ENCODE measurements around the gene IGSF21.

The IGSF21 gene

DNA sequence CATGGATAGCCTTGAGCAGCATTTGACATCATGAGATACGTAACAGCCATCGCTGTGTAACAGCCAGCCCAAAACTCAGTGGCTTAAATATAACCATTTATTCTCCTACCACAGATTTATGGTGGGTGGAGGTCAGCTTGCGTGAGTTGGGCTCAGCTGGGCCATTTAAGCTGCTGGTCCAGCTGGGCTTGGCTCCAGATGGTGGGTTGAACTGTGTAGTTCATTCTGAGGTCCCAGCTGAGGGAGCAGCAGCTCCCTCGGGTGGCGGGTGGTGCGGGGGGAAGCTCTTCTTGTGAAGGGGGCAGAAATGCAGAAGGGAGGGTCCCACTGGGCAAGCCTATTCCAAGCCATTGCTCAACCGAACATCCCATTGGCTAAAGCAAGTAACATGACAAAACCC is 75.9 kb downstream of the IGSF21 start:
- no peak for DNase-seq

DNA sequence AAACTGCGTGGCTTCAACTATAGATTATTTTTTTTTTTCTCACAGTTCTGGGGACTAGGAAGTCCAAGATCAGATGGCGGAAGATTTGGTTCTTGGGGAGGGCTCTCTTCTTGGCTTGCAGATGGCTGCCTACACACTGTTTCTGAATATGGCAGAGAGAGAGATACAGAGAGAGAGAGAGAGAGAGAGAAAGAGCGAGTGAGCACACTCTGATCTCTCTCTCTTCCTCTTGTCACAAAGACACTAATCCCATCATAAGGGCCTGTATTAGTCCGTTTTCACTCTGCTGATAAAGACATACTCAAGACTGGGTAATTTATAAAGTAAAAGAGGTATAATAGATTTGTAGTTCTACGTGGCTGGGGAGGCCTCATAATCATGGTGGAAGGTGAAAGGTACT is 79.5 kb downstream of the IGSF21 start:
- no peak for DNase-seq

DNA sequence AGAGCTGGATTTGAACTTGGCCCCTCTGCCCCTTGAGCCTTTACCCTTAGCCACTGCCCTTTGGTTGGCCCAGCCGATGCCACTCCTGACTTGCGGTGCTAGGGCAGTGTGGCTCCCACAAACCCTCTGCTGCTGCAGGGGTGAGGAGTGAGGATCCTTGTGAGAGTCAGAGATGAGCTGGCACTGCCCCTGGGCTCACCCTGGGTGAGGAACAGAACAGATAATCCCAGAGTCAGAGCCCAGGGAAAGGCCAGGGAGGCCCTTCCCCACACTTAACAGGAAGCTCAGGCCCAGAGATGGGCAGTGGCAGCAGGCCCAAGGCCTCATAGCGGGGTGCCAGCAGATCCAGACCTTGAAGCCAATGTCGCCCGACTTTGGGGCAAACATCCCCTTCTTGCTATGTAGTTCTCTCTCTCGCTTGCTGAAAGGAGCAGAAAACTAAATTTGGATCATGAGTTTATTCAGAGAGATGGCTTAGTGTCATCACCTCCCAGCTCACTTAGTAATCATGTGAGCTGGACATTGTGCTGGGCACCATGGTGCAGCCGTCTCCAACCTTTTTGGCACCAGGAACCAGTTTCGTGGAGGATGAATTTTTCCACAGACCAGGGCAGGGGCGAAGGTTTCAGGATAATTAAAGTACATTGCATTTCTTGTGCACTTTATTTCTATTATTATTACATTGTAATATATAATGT is 81.4 kb downstream of the IGSF21 start:
- no peak for DNase-seq

DNA sequence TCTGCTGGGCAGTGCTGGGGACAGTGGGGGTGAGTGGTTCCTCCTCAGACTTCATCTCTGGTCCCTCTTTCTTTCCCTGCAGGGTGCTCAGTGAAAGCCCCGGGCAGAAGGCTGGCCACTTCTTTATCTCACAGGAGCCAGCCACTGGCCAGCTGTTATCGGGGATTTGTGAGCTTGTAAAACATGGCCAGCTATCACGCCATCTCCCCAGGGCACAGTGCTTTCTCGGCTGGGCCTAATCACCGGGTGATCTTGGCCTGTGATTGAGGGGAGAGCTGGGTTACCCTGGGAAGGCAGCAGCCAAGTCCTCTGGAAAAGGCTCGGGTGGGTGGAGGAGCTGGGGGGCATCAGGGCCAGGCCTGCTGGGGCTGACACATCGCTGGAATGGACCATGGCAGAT is 83.0 kb downstream of the IGSF21 start:
- no peak for DNase-seq

DNA sequence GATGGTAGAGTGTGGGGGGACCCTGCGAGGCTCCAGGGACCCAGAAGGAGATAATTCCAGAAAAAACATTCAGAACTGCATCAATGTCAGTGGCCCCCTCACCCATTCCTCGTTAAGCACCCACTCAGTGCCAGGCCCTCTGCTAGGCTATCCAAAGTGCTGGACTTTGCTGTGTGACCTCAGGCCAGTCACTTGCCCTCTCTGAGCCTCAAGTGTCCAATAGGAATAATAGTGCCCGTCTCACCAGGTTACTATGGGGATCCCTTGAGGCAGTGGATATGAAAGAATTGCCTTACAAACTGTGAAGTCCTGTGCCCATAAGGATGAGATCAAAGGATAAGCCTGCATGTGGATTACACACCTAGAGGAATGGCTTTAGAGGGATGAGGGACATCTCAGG is 83.4 kb downstream of the IGSF21 start:
- DNase-seq = no peak

DNA sequence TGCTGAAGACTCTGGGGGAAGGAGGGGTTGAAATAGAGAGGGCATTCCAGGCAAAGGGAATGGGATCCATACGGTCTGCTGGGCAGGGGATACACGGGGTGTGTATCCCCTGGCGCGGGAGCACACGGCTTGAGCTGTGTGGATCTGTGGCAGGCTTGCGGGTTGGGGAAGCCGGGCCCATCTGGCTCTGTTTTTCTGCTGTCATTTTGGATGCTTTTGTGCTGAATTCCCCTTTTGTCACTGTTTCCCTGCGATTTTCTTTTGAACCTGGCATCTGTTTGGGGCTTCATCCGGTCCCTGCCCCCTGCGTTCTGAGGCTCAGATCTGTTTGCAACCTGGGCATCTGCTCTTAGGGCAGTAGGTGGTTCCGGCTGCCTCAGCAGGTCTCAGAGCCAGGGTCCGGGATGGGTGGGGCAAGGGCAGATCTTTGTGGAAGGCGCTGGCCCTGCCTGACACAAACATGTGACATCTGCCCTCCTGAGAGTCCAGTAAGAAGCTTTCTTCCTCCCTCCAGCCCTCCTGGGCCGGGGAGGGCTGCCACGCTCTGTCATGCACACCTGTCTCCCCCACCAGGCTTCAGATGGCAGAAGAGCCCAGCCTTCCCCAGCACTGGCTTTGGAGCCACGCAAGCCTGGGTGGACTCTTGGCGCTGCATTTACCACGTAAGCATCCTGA is 84.0 kb downstream of the IGSF21 start:
- no peak for DNase-seq

DNA sequence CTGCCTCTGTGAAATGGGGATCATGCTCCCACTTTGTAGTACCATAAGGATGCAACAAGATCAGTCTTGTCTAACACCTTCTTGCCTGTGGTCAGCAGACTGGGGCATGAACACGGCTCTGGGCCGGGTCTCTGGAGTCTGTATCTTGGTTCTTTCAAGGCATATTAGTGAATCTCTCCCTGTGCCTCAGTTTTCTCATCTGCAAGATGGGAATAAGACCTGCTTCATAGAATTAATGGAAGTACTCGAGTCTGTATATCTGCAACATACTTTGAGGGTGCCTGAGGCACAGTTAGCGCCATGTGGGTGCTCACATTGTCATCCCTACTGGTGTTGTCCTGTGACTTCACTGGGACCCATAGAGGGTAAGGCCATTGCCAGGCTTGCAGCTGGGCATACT is 84.6 kb downstream of the IGSF21 start:
- DNase-seq = no peak

DNA sequence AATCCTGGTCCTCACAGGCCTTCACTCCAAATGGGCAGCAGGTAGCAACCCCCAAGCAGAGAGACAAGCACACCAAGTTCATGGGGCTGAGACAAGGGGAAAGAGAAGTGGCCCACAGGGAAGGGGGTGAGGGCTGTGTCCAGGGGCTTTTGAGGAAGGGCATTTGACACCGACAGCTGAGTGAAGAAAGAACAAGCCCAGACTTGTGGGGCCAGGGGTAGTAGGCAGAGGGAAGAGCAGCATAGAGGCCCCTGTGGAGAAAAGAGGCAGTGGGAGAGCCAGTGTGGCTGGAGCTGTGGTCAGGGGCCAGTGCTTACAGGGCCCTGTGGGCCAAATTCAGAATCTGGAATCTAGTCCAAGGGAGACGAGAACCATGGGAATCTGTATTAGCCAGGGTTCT is 85.4 kb downstream of the IGSF21 start:
- no peak for DNase-seq

DNA sequence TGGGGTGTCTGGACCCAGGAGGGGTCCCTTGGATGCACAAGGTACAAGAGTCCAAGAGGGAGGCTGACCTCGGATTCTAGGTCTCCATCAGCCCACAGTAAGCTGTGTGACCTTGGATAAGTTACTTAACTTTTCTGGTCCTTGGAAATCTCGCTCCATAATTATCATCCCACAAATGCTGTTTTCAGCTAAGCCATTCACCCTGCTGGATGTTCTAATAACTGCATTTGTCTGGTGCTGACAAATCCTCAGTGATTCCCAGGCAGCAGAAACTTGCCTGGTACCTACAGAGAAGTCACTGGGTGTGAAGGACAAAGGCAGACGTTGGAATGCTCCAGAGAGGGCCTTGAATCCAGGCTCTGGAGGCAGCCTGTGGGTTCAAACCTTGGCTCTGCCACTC is 89.7 kb downstream of the IGSF21 start:
- DNase-seq = no peak

DNA sequence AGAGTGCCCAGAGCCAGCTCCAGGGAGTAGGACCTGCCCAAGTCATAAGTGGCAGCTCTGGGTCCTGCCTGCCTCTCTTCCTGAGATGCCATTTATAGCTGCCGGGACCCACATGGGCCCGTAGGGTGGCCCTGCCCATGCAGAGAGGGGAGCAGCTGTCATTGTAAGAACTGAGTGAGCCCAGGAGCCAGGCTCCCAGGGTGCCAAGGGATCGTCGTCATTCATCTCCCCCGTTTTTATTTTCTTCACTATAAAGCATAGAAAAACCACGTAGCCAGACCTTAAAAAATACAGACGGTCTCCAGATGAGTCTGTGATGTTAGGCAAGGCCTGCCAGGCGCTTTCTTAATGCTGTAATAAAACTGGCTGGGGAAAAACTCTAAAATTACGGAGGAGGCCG is 90.7 kb downstream of the IGSF21 start:
- no peak for DNase-seq

DNA sequence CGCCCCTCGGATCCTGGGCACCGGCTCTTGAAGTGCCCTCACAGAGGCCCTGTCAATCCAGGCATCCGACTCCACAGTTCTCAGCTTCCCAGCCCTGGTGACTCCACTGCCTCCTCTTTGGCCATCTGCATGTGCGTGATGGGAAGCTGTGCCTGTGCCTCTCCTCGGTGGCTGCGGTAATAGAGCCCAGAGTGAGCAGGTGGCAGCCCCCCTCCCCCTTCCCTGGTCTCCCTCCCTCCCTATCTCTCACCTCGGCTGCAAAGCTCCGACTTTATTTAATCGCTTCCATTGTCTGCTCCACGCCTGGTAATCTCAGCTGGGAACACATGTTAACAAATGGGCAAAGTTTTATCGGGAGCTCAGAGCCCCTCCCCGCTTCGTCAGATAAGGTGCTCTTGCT is 91.9 kb downstream of the IGSF21 start:
- no peak for DNase-seq

DNA sequence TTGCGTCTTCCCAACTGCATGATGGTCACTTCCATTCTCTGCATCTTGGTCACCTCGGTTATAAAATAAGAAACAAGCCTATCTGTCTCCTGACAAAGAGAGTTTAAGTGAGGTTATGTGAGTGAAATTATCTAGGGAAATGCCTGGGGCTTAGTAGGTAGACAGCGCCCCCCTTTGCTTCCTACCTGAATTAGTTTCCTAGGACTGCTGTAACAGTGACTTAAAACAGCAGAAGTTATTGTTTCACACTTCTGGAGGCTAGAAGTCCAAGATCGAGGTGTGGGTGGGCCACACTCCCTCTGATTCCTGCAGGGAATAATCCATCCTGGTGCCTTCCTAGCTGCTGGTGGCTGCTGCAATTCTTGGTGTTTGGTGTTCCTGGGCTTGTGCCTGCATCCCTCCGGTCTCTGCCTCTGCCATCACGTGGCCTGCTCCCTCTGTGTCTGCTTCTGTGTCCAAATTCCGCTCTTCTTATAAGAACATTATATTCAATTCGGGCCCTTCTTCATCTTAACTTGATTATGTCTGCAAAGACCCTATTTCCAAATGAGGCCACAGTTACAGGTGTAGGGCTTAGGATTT is 92.6 kb downstream of the IGSF21 start:
- no peak for DNase-seq

DNA sequence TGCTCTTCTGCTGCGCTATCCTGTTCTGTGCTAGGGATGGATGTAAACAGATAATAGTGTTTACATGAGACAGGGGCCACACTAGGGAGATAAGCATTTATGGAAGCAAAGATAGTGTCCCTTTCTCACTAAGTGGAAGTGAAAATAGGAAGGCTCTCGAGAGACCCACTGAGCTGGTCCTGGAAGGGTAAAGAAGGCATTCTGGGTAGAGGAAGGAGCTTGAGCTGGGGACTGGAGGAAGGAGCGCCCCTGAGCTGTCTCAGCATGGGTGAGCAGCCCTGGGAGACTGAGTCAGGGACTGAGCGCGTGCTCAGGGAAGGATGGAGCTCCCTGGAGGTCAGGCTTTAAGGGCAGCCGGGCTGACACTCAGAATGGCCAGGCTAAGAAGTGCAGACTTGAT is 93.3 kb downstream of the IGSF21 start:
- no peak for DNase-seq

DNA sequence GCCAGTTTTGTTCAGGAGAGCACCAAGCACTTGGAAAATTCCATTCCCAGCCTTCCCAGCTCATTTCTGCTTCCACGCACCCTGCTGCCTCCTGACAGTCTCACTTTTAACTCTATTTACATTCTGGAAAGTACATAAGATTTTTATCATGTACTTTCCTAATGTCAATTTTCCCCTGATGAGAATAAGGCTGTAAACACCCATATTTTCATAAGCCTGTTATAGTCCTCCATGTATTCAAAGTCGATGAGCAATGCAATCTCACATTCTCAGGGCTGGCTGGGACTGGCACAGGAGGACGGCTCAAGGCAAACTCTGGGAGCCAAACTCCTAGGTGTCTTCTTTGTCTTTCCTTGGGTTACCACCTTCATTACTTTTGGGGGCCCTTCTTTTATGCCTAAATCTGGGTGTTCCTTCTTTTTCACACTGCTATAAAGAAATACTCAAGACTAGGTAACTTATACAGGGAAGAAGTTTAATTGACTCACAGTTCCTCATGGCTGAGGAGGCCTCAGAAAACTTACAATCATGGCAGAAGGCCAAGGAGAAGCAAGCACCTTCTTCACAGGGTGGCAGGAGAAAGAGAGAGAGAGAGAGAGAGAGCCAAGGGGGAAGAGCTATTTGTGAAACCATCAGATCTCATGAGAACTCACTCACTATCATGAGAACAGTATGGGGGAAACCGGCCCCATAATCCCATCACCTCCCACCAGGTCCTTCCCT is 94.6 kb downstream of the IGSF21 start:
- no peak for DNase-seq

DNA sequence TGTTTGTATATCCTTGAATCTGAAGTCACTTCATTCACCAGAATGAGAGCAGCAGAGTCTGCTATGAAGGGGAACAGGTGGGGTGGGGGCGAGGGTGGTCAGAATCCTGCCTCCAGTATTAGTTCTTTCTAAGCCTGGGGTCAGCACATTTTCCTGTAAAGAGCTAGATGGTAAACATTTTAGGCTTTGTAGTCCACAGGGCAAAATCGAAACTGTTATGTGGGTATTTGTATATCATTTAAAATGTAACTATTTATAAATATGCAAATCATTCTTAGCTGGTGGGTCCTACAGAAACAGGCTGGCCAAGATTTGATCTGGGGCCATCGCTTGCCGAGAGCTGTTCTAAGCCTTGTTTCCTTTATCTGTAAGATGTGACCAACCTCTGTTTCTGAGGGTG is 96.0 kb downstream of the IGSF21 start:
- DNase-seq = no peak

DNA sequence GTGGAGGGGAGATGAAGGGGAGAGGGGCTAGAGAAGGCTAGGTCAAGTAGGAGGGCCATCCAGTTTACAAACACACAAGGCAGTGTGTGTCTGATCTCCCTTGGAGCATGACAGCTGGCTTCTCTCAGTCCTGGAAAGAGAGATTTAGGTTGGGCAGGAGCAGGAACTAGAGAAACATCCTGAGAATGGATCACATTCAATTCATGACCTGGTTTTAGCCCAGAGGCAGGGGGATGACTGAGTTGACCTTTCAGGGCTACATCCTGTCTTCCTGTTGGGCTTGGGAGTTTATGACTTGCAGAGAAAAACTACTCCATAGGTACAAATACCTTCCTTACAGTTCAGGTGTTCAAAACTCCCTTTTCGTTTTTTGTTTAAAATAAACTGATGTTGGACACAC is 97.0 kb downstream of the IGSF21 start:
- DNase-seq = no peak

DNA sequence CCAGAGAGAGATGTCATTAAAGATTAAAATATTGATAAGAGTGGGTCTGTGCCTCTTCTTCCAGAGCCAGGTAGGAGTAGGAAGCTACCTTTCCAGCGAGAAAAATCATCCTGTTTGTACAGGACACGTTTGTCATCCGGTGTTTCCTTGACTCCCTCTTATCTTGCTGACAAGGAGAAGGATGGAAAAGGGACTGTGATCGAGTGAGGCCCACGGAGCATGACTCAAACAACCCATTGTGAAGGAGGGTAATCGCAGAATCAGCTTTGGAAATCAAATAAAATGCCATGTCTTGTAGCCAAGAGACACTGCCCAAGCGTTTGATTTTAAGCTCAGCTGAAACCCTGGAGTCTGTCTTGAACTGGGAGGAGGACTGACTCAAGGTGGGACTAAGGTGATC is 97.7 kb downstream of the IGSF21 start:
- no peak for DNase-seq

DNA sequence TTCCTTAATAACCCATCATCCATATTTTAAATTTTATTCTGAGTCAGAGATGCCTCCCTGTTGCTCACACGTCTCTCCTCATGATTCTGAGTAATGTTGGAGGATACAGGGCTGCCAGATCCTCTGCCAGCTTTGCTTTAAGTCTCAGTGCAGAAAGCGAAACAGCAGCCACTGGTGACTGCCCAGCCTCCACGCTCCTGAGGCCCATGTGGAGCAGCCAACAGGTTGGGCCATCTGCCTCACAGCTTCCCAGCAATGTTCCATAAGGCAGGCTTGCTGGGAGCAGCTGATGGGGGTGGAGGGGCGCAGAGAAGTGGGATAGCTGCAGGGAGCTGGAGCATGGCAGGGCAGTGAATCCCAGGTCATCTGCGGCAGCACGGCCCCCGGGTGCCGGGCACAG is 104.2 kb downstream of the IGSF21 start:
- no peak for DNase-seq

DNA sequence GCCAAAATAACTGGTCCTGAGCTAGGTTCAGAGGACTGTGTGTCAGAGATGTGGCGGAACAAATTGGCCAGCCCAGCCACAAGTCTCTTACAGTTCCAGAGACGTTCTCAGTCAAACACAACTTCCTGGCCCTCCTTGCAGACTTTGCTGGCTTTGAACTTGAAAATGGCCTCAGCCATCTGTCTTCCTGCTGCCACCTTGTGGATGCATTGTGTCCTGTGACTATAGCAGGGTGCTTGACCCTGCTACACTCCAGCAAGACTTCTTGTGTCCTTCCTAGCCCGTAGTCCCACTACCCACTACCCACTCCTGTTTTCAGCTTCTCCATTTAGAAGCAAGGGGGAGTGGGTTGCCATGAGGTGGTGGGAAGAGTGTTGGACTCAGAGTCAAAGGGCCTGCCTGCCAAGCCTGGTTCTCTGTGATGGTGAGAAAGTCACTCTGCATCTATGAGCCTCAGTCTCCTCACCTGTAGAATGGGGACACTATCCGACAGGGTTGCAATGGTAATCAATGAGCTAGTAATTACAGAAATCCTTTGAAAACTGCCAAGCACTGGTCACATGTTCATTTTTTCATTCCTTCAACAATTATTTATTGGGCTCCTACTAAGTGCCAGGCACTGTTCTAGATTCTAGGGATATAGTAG is 109.9 kb downstream of the IGSF21 start:
- no peak for DNase-seq

DNA sequence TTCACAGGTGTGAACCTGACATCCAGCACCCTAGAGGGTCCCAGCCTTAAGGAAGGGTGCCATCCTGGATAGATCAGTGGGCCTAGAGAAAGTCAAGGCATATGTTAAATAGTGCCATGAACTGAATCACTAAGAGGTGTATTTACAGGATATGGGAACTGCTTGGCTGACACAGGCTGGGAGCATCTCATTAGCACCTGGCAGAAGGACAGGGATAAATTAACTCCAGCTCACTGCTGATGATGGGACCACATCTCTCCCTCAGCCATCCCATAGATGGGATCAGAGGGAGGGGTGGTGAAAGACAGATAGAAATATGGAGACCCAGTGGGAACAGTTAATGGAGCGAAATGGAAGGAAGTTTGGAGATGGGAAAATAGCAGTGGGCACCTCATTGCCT is 122.0 kb downstream of the IGSF21 start:
- DNase-seq = no peak

DNA sequence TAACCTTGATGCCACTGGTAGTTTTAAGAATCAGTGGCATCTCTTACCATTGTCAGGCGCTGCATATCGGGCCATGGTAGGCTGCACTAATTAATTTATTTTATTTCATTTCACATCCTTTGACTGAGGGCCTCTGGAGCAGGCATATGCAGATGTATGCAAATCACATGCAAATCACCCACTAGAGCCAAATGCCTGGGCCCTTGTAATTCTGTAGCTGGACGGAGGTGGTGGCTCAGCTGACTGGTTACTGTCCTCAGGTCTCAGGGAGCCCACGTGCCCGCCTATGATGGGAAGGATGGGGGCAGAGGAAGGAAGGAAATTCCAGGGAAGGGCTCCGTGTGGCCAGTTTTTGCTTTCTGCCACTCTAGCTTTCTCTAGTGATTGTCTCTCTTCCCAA is 122.7 kb downstream of the IGSF21 start:
- DNase-seq = no peak

DNA sequence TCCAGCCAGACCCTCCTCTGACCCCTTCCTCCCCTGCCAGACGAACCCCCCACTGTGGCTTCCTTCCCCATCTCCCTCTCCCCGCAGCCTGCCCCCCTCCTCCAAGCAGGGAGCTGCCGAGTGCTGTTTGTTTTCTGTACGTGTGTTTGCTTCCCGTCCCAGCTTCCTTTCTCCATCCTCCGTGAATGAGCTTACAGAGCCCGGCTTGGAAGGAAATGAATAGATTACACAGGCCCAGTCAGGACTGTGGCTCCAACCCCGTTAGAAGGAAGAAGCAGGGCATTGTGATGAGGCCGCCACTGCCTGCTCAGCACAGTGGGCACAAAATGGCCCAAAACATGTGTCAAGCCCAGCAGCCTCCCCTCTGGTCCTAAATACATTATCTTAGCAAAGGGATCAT is 123.2 kb downstream of the IGSF21 start:
- no peak for DNase-seq

DNA sequence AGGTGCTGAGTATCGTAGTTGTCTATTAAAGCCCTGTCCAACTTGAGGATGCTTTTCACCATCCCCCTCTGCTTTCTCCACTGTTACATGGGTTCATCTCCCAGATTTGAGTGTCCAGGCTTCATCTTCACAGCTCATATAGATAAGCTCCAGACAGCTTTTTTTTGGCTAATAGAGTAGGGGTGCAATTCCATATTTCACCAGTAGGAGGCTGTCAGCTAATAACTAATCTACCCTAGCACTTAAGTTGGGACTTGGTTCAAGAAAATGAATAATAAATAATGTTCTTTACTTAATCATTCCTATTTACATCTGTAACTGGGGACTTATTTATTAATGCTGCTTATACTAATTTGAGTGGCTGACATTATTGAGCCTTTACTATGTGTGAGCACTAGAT is 124.5 kb downstream of the IGSF21 start:
- no peak for DNase-seq

Measured in GOT3 (cell line).